PC-9 (cell line): ENCODE results near the gene SPIRE2. TPM values are rescaled to one million over a fixed set of nuclear protein-coding genes. Genes with fewer than 3 reads are reported as not detected.
"Not testable (repeated sequence)": the region's sequence is repeated elsewhere in the genome, so short reads cannot be mapped to it uniquely, and the experiment has no call there.

Source experiments
- BruUV-seq: library from RNA; stranded (reverse); fragments of 400-500 nt; replicated peaks from 2 replicates; lab custom pipeline; 2021; lab: Mats Ljungman, UMichigan
- CTCF ChIA-PET: fragments of 300-600 bp; sonication (Branson Sonifier 250); formaldehyde crosslinking; loops from one replicate; lab custom pipeline; 2022; ENCODE audit warnings: antibody characterized with exemption; lab: Charles Lee
- POLR2A ChIA-PET: fragments of 300-600 bp; sonication (Branson Sonifier 250); formaldehyde crosslinking; loops from one replicate; lab custom pipeline; 2022; ENCODE audit warnings: antibody characterized with exemption; ENCODE audit not compliant: unreplicated experiment; lab: Charles Lee
- DNase-seq, 2 experiments: peaks; one replicate each; pipeline versions ENCODE4 v3.0.0 to v3.0.0-alpha.2; 2015 to 2022; ENCODE audit warnings: mixed read lengths in 1 of 2
- H2AFZ ChIP-seq: fragments of 200-600 bp; sonication (generic); 2 replicates; pipeline ENCODE4 v1.8.1; 2017; ENCODE audit warnings: antibody characterized with exemption
- H3F3A ChIP-seq: fragments of 200-600 bp; sonication (generic); 2 replicates; pipeline ENCODE4 v1.8.1; 2017; ENCODE audit warnings: antibody characterized with exemption, mild to moderate bottlenecking, low read depth; ENCODE audit not compliant: insufficient read depth
- H3K27ac ChIP-seq: fragments of 200-600 bp; sonication (generic); 2 replicates; pipeline ENCODE4 v1.6.1; 2016; ENCODE audit warnings: mixed run types
- H3K27me3 ChIP-seq: fragments of 200-600 bp; sonication (generic); 2 replicates; pipeline ENCODE4 v1.6.1; 2016; ENCODE audit warnings: low read depth, mixed run types; ENCODE audit not compliant: insufficient read depth
- H3K36me3 ChIP-seq: fragments of 200-600 bp; sonication (generic); 2 replicates; pipeline ENCODE4 v1.6.1; 2016; ENCODE audit warnings: low read depth, mixed run types
- H3K4me1 ChIP-seq: fragments of 200-600 bp; sonication (generic); replicated peaks from 2 replicates; pipeline ENCODE4 v1.6.1; 2016; ENCODE audit warnings: mixed run types; ENCODE audit not compliant: insufficient read depth
- H3K4me2 ChIP-seq: fragments of 200-600 bp; sonication (generic); 2 replicates; pipeline ENCODE4 v1.6.1; 2017; ENCODE audit warnings: mixed run types
- H3K4me3 ChIP-seq: fragments of 200-600 bp; sonication (generic); 2 replicates; pipeline ENCODE4 v1.6.1; 2016; ENCODE audit warnings: mixed run types
- H3K79me2 ChIP-seq: fragments of 200-600 bp; sonication (generic); 2 replicates; pipeline ENCODE4 v1.6.1; 2017; ENCODE audit warnings: low read depth, mixed run types
- H3K9me2 ChIP-seq: fragments of 200-600 bp; sonication (generic); 2 replicates; pipeline ENCODE4 v1.8.1; 2017; ENCODE audit warnings: mild to moderate bottlenecking; ENCODE audit not compliant: insufficient read depth
- H3K9me3 ChIP-seq: fragments of 200-600 bp; sonication (generic); 2 replicates; pipeline ENCODE4 v1.8.1; 2016; ENCODE audit warnings: low read depth; ENCODE audit not compliant: insufficient read depth
- H4K20me1 ChIP-seq: fragments of 200-600 bp; sonication (generic); 2 replicates; pipeline ENCODE4 v1.8.1; 2017; ENCODE audit not compliant: insufficient read depth
- EZH2 ChIP-seq: fragments of 200-600 bp; sonication (generic); IDR thresholded peaks from 2 replicates; pipeline ENCODE4 v1.8.0; 2017; ENCODE audit warnings: antibody characterized with exemption, low read depth
- intact Hi-C: fragments of 100-400 bp; cut with micrococcal nuclease; formaldehyde crosslinking; loops from one replicate; pipeline ENCODE4 v1.10.0; 2022; ENCODE audit not compliant: unreplicated experiment
- total RNA-seq: library from RNA; stranded (reverse); gene quantifications from 2 replicates; pipeline ENCODE4 v1.2.3, GENCODE V29; 2021
- TF ChIP-seq, protein P1 (sequence below): fragments of 200-600 bp; sonication (generic); conservative IDR thresholded peaks from 2 replicates; pipeline ENCODE4 v1.6.1; 2017; ENCODE audit warnings: mixed run types, antibody characterized with exemption, mild to moderate bottlenecking, moderate library complexity

Gene SPIRE2
- total RNA-seq, 1 experiment from 2014 or later: 34.5 TPM

DNA sequence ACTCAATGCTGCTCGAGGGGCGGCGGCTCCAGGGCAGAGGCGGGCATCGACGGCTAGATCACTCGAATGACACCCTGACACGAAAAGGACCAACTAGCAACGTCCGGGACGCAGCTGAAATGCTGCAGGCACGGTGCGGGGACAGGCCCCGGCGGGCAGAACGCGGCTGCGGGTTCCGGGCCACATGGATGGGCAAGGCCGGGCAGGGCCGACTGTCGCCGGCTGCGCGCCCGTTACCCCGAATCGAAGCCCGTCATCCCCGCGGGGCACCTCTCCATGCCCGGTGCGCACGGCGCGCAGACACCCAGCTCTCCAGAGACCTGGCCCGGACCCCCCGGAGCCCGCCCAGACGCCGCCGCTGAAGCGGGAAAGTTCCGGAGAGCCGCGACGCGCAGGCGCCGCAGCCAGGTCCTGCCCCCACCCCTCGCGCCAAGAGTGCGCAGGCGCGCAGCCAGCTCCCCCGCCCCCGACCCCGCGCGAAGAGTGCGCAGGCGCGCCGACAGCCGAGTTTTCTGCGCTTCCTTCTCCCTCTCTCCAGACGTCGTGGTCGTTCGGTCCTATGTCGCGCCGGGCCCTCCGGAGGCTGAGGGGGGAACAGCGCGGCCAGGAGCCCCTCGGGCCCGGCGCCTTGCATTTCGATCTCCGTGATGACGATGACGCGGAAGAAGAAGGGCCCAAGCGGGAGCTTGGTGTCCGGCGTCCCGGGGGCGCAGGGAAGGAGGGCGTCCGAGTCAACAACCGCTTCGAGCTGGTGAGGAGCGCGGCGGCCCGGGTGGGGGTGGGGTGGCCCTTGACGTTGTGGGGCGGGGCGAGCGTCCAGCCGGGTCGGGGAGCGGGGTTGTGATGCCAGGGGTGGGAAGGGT, 45.1 kb downstream of the SPIRE2 start, which contains the start of gene TCF25:
TCF25 (plus strand) TSS at position 484 of the 863 bp plus-strand sequence; CDS start at position 560, 76 bp downstream.
- peak within 1 kb of the TSS; percentile 65 for H3K4me3 ChIP-seq
- intact Hi-C loops: no loop called here
- peaks cover 42% of the 10 kb centered on the region for H3K79me2 ChIP-seq
- no peaks in the 10 kb centered on the region for H3K27me3 ChIP-seq
- no peaks in the 10 kb centered on the region for H3K9me2 ChIP-seq
- H3K9me3 ChIP-seq: no peaks in the 10 kb centered on the region
- H3K36me3 ChIP-seq: peaks cover 26% of the 10 kb centered on the region
- no TSS peak for BruUV-seq
- POLR2A ChIA-PET: interaction anchor here (0.5 to 1.0 kb wide), 20 partner anchors 9 to 930 kb away, joined by 3 to 41 read pairs (median 6); partner anchors contain the start of gene SPIRE2
- H2AFZ ChIP-seq: peak within 1 kb of the TSS; percentile 82
- CTCF ChIA-PET: interaction anchor here (0.5 to 1.2 kb wide), 5 partner anchors 10 to 1541 kb away, joined by 6 to 16 read pairs (median 7); no protein-coding TSS in a partner anchor
- peak within 1 kb of the TSS; percentile 89 for H3K4me2 ChIP-seq
- peak; percentile 54 to 82 for DNase-seq
- H3K27ac ChIP-seq: peak within 1 kb of the TSS; percentile 93
- peaks cover 11% of the 10 kb centered on the region for H3K4me1 ChIP-seq
- H4K20me1 ChIP-seq: peaks cover 39% of the 10 kb centered on the region
- TF ChIP-seq, protein P1, sequence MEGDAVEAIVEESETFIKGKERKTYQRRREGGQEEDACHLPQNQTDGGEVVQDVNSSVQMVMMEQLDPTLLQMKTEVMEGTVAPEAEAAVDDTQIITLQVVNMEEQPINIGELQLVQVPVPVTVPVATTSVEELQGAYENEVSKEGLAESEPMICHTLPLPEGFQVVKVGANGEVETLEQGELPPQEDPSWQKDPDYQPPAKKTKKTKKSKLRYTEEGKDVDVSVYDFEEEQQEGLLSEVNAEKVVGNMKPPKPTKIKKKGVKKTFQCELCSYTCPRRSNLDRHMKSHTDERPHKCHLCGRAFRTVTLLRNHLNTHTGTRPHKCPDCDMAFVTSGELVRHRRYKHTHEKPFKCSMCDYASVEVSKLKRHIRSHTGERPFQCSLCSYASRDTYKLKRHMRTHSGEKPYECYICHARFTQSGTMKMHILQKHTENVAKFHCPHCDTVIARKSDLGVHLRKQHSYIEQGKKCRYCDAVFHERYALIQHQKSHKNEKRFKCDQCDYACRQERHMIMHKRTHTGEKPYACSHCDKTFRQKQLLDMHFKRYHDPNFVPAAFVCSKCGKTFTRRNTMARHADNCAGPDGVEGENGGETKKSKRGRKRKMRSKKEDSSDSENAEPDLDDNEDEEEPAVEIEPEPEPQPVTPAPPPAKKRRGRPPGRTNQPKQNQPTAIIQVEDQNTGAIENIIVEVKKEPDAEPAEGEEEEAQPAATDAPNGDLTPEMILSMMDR: no peak
- peaks cover 41% of the 10 kb centered on the region; the same call in 1 of the 2 replicates for H3F3A ChIP-seq

DNA sequence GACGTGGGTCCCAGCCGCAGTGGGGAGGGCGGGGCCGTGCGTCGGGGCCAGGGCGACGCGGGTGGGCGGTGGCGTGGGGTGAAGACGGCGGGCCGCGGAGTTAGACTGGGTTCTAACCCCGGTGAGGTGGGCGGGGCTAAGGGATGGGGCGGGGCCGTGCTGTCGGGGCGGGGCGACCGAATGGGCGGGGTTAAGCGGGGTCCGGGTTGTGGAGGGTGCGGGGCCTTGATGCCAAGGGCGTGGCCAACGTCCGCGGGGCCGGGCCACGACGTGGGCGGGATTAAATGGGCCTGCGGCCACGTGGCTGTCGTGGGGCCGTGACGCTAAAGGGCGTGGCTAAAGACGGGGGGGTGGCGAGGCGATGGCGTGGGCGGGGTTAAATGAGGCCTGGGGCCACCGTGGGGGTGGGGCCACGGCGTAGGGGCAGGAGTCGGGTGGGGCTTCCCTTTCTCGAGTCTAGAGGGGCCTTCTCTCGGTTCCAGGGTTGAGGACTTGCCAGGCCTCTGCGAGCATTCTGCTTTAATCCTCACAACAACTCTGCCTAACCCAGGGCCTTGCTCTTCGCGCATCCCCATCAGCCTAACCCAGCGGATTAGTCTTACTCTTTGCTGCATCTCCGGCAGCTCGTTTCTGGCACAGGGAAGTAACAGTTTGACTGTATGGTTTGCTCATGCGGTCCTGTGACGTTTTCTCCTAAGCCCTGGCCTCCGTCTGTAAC, 45.9 kb downstream of the SPIRE2 start:
- peak overlapping the region; percentile 93 for H3K27ac ChIP-seq
- POLR2A ChIA-PET: interaction anchor here (0.5 to 1.0 kb wide), 8 partner anchors 8 to 552 kb away, joined by 6 to 41 read pairs (median 8); no protein-coding TSS in a partner anchor
- peaks cover 41% of the 10 kb centered on the region; the same call in 1 of the 2 replicates for H3F3A ChIP-seq
- H3K9me3 ChIP-seq: no peaks in the 10 kb centered on the region
- CTCF ChIA-PET: interaction anchor here (0.5 to 0.7 kb wide), 5 partner anchors 9 to 1542 kb away, joined by 6 to 16 read pairs (median 7); no protein-coding TSS in a partner anchor
- H3K4me1 ChIP-seq: peaks cover 11% of the 10 kb centered on the region
- H3K9me2 ChIP-seq: no peaks in the 10 kb centered on the region
- H3K27me3 ChIP-seq: no peaks in the 10 kb centered on the region
- intact Hi-C loops: no loop called here
- H3K4me2 ChIP-seq: peak overlapping the region; percentile 89
- peaks cover 46% of the 10 kb centered on the region for H4K20me1 ChIP-seq
- H3K79me2 ChIP-seq: peaks cover 50% of the 10 kb centered on the region
- TF ChIP-seq EZH2: no peak
- TF ChIP-seq, protein P1: no peak
- peaks cover 33% of the 10 kb centered on the region for H3K36me3 ChIP-seq
- no TSS peak for BruUV-seq
- peak overlapping the region; percentile 81; the same call in 1 of the 2 replicates for H2AFZ ChIP-seq
- DNase-seq: peak; percentile 71 to 96
- peak overlapping the region; percentile 65 for H3K4me3 ChIP-seq

DNA sequence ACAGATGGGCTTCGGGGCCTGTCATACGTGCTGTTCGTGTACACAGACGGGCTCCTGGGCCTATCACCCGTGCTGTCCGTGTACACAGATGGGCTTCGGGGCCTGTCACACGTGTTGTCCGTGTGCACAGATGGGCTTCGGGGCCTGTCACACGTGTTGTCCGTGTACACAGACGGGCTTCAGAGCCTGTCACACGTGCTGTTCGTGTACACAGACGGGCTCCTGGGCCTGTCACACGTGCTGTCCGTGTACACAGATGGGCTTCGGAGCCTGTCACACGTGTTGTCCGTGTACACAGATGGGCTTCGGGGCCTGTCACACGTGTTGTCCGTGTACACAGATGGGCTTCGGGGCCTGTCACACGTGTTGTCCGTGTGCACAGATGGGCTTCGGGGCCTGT, 50.8 kb downstream of the SPIRE2 start:
- H3K4me2 ChIP-seq, DNase-seq, H3K27ac ChIP-seq, H3K4me3 ChIP-seq, H2AFZ ChIP-seq, BruUV-seq, CTCF ChIA-PET, H3K27me3 ChIP-seq, H3K9me2 ChIP-seq, intact Hi-C loops, POLR2A ChIA-PET, H3K9me3 ChIP-seq: not testable (repeated sequence)
- Histone ChIP-seq H4K20me1 (peaks cover 84% of the 10 kb centered on the region), H3K79me2 (peaks cover 84% of the 10 kb centered on the region), H3K4me1 (peaks cover 11% of the 10 kb centered on the region), H3K36me3 (peaks cover 49% of the 10 kb centered on the region), H3F3A (peaks cover 21% of the 10 kb centered on the region; the same call in 1 of the 2 replicates)
